OCI-LY1 (cell line): ENCODE measurements around the gene SMYD3.

Source experiments
- EZH2 ChIP-seq: fragments of 200-600 bp; sonication (generic), shearing (Covaris generic); IDR thresholded peaks from 2 replicates; pipeline ENCODE4 v1.8.0; 2017; ENCODE audit warnings: borderline replicate concordance, mixed run types, mild to moderate bottlenecking, antibody characterized with exemption, low read length, moderate library complexity, mixed read lengths
- TF ChIP-seq, protein P1 (sequence below): fragments of 200-600 bp; sonication (generic), shearing (Covaris generic); IDR thresholded peaks from 2 replicates; pipeline ENCODE4 v1.5.1; 2017; ENCODE audit warnings: mild to moderate bottlenecking, antibody characterized with exemption, low read length, moderate library complexity, mixed read lengths

DNA sequence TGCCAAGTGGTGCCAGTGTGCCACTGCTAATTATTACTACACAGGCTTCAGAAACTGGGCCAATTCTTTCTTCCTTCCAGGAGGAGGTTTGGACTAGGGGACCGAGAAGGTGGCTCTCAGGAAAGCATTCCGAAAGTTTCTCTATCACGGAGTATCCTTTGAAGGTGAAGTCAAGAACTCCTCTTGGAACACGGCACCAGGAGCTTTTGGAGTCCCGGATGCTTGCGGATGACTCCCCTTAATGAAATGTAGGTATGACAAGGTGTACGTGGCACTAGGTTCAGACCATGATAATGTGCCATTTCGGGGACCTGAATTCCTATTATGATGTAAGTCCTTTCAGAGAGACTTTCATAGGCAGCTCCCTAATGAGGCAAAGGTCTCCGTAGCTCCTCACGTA, 718.2 kb downstream of the SMYD3 start:
- TF ChIP-seq, protein P1, sequence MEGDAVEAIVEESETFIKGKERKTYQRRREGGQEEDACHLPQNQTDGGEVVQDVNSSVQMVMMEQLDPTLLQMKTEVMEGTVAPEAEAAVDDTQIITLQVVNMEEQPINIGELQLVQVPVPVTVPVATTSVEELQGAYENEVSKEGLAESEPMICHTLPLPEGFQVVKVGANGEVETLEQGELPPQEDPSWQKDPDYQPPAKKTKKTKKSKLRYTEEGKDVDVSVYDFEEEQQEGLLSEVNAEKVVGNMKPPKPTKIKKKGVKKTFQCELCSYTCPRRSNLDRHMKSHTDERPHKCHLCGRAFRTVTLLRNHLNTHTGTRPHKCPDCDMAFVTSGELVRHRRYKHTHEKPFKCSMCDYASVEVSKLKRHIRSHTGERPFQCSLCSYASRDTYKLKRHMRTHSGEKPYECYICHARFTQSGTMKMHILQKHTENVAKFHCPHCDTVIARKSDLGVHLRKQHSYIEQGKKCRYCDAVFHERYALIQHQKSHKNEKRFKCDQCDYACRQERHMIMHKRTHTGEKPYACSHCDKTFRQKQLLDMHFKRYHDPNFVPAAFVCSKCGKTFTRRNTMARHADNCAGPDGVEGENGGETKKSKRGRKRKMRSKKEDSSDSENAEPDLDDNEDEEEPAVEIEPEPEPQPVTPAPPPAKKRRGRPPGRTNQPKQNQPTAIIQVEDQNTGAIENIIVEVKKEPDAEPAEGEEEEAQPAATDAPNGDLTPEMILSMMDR, result no peak
- no peak for TF ChIP-seq EZH2
